22Rv1 (cell line): ENCODE measurements around the gene QPCT.

ENCODE experiments used
- ZFX ChIP-seq: fragments of 450-650 bp; IDR thresholded peaks from 2 replicates; pipeline ENCODE4 v1.6.1; 2017; ENCODE audit warnings: antibody characterized with exemption, borderline replicate concordance
- TF ChIP-seq, protein P1 (sequence below): fragments of 450-650 bp; IDR thresholded peaks from 2 replicates; pipeline ENCODE4 v1.5.1; 2017; ENCODE audit warnings: mild to moderate bottlenecking

DNA sequence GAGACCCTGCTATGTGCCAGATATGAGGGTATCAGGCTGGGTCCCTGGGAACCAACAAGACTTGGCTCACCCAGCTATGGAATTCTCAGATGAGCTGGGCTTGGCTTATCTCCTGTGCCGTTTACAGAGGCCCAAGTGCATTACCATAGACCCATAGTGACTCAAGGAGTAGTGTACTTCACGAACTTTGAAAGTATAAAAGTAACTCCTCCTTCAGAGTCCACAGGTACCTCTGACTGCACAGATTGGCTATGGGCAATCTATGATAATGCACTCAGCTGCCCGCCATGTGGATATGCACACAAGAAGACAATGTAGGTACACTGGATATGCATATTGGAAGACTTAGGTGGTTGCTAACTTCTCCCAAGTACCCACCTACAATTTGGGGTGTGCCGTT is 78.4 kb downstream of the QPCT start:
- TF ChIP-seq, protein P1, sequence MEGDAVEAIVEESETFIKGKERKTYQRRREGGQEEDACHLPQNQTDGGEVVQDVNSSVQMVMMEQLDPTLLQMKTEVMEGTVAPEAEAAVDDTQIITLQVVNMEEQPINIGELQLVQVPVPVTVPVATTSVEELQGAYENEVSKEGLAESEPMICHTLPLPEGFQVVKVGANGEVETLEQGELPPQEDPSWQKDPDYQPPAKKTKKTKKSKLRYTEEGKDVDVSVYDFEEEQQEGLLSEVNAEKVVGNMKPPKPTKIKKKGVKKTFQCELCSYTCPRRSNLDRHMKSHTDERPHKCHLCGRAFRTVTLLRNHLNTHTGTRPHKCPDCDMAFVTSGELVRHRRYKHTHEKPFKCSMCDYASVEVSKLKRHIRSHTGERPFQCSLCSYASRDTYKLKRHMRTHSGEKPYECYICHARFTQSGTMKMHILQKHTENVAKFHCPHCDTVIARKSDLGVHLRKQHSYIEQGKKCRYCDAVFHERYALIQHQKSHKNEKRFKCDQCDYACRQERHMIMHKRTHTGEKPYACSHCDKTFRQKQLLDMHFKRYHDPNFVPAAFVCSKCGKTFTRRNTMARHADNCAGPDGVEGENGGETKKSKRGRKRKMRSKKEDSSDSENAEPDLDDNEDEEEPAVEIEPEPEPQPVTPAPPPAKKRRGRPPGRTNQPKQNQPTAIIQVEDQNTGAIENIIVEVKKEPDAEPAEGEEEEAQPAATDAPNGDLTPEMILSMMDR = no peak
- no peak for TF ChIP-seq ZFX
